Stomach (tissue), 4 donors: ENCODE results near the gene RAMACL.

Source experiments
- EP300 ChIP-seq: sonication (generic); formaldehyde crosslinking; IDR thresholded peaks from one replicate; pipeline ENCODE4 v1.6.1; 2017; ENCODE audit warnings: antibody characterized with exemption
- POLR2A ChIP-seq, 4 donors: fragments of 450-650 bp; IDR thresholded peaks; one replicate each; pipeline ENCODE4 v1.6.1; 2016; ENCODE audit warnings: antibody characterized with exemption in 4 of 4, control low read depth in 2 of 4, mild to moderate bottlenecking in 1 of 4, moderate library complexity in 1 of 4
- POLR2AphosphoS5 ChIP-seq, 3 donors: sonication (generic); formaldehyde crosslinking; IDR thresholded peaks; one replicate each; pipeline ENCODE4 v1.6.1; 2016; ENCODE audit warnings: antibody characterized with exemption in 3 of 3
- TF ChIP-seq, protein P1 (sequence below), 7 experiments: fragments of 450-650 bp in 4 of 7; fragments of 200-600 bp in 3 of 7; sonication (generic) in 3 of 7; IDR thresholded peaks; one replicate each; pipeline ENCODE4 v1.5.1; 2016 to 2019; ENCODE audit warnings: antibody characterized with exemption in 7 of 7, control low read depth in 2 of 7, mild to moderate bottlenecking in 1 of 7

DNA sequence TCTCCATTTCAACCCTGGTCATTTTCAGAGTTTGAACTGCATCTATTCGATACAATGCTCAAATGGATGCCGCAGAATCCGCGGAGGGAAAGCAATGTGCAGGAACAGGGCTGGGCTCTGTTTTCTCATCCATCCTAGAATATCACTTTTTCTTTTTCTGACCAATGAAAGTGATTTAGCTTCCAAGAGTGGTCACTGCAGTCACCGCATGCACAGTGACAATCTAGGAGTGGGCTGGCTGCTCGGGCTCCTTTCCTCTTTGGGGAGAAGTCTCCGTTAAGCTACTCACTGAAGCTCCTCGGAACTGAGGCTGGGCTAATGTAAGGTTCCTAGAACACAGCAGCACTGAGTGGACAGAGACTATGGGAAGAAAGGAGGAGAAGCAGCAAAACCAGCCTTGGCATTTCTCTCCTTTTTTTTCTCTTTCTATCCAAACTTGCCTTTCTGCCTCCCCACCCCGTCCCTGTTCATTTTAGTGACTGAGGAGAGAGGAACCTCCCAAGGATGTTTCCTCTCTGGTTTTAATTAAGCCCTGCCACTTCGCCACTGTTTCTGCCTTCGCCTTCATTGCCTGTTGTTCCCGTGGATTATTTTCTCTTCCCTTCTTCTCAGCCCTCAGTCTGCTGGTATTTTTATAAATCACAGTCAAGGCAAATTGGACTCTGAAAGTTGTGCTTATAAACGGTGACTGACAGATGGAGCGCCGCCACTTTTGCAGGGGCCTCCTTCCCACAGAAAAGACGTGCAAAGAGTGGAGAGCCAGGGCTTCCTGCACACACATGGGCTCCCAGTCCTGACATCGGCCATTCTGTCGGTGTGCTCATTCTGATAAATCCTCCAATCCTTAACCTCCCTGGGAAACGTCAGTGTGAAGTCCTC lies 41.1 kb downstream of the RAMACL start:
- TF ChIP-seq, protein P1, sequence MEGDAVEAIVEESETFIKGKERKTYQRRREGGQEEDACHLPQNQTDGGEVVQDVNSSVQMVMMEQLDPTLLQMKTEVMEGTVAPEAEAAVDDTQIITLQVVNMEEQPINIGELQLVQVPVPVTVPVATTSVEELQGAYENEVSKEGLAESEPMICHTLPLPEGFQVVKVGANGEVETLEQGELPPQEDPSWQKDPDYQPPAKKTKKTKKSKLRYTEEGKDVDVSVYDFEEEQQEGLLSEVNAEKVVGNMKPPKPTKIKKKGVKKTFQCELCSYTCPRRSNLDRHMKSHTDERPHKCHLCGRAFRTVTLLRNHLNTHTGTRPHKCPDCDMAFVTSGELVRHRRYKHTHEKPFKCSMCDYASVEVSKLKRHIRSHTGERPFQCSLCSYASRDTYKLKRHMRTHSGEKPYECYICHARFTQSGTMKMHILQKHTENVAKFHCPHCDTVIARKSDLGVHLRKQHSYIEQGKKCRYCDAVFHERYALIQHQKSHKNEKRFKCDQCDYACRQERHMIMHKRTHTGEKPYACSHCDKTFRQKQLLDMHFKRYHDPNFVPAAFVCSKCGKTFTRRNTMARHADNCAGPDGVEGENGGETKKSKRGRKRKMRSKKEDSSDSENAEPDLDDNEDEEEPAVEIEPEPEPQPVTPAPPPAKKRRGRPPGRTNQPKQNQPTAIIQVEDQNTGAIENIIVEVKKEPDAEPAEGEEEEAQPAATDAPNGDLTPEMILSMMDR (IDR thresholded peaks at IDR 0.05) = no peak
- no peak for TF ChIP-seq POLR2A (IDR thresholded peaks at IDR 0.05)
- no peak for TF ChIP-seq EP300
- no peak for TF ChIP-seq POLR2AphosphoS5 (IDR thresholded peaks at IDR 0.05)
